Stimulated activated CD4-positive, alpha-beta T cell treated with anti-CD3 and anti-CD28 coated beads, Interleukin-4, amount 100 ng/mL, for 1 hour (primary cell): ENCODE measurements around the gene MOV10.
"Not testable (repeated sequence)": the region's sequence is repeated elsewhere in the genome, so short reads cannot be mapped to it uniquely, and the experiment has no call there.

Source experiments
- DNase-seq: peaks from one replicate; pipeline ENCODE4 v3.0.0-alpha.2; 2020

Gene MOV10

GRCh38 chr1:112714313-112715263 lies 40.1 kb downstream of the MOV10 start:
- peak; percentile 19 for DNase-seq

- DNase-seq, result peak; percentile 92
Measured at GRCh38 chr1:112715264-112716053, 41.0 kb downstream of the MOV10 start, which contains the start of gene PPM1J. PPM1J (minus strand) TSS chr1:112715332; CDS start chr1:112715301, 31 bp downstream.

- DNase-seq, result peak; percentile 79
Measured at GRCh38 chr1:112716133-112716720, 41.8 kb downstream of the MOV10 start.

- no peak for DNase-seq
Measured at GRCh38 chr1:112717263-112717873, 42.9 kb downstream of the MOV10 start.

- peak; percentile 82 for DNase-seq
Measured at GRCh38 chr1:112718691-112719418, 44.4 kb downstream of the MOV10 start.

- DNase-seq, result no peak
Measured at GRCh38 chr1:112719706-112720105, 45.2 kb downstream of the MOV10 start.

GRCh38 chr1:112720800-112721199 lies 46.3 kb downstream of the MOV10 start:
- DNase-seq, result no peak

- not testable (repeated sequence) for DNase-seq
Measured at GRCh38 chr1:112721294-112721693, 46.8 kb downstream of the MOV10 start.

- DNase-seq, result no peak
Measured at GRCh38 chr1:112721966-112722524, 47.6 kb downstream of the MOV10 start.

- DNase-seq, result peak; percentile 27
Measured at GRCh38 chr1:112722601-112723510, 48.4 kb downstream of the MOV10 start.

GRCh38 chr1:112723511-112723839 lies 49.0 kb downstream of the MOV10 start:
- DNase-seq, result no peak

GRCh38 chr1:112724240-112724639 lies 49.8 kb downstream of the MOV10 start:
- not testable (repeated sequence) for DNase-seq

- DNase-seq, result no peak
Measured at GRCh38 chr1:112727716-112728115, 53.3 kb downstream of the MOV10 start.

GRCh38 chr1:112728306-112728971 lies 54.0 kb downstream of the MOV10 start:
- DNase-seq, result not testable (repeated sequence)

- DNase-seq, result not testable (repeated sequence)
Measured at GRCh38 chr1:112729011-112729410, 54.6 kb downstream of the MOV10 start.

GRCh38 chr1:112729909-112730308 lies 55.5 kb downstream of the MOV10 start:
- DNase-seq, result no peak

GRCh38 chr1:112731451-112731850 lies 57.0 kb downstream of the MOV10 start:
- DNase-seq, result no peak

GRCh38 chr1:112735752-112736151 lies 61.3 kb downstream of the MOV10 start:
- no peak for DNase-seq

GRCh38 chr1:112737573-112737972 lies 63.1 kb downstream of the MOV10 start:
- no peak for DNase-seq
